ENCODE measurements around the gene ALPI.

- TF ChIP-seq FOXM1 (IDR thresholded peaks at IDR 0.05; ENCODE audit: low read depth, low read length) (no peak), EZH2 (IDR thresholded peaks at IDR 0.05; ENCODE audit: borderline replicate concordance, control insufficient read depth, low read depth, low read length) (no peak), POLR2AphosphoS5 (IDR thresholded peaks at IDR 0.05; ENCODE audit: low read length) (no peak), RFX5 (IDR thresholded peaks at IDR 0.05; ENCODE audit: low read depth, low read length) (no peak), CTCF (IDR thresholded peaks at IDR 0.05 in 2 of 3, conservative IDR thresholded peaks at IDR 0.05 in 1 of 3; ENCODE audit: control insufficient read depth in 2 of 3, extremely low read depth in 1 of 3, insufficient read depth in 1 of 3, low read depth in 3 of 3, low read length in 3 of 3) (no peak), DPF2 (IDR thresholded peaks at IDR 0.05) (no peak)
These were observed 24.0 kb upstream of the ALPI start for GRCh38 chr2:232431705-232432590.
